GM19351 (cell line): ENCODE results near the gene SHISA4.
"Not testable (repeated sequence)": the region's sequence is repeated elsewhere in the genome, so short reads cannot be mapped to it uniquely, and the experiment has no call there.

Source experiments
- ATAC-seq: cut with Tn5 transposase; IDR thresholded peaks from one replicate; pipeline ENCODE4 v1.9.1; 2021; ENCODE audit warnings: mild to moderate bottlenecking, moderate library complexity; ENCODE audit not compliant: unreplicated experiment

The SHISA4 gene

GRCh38 chr1:201896951-201897391, 8.3 kb downstream of the SHISA4 start:
- ATAC-seq, result no peak

- ATAC-seq, result no peak
Measured at GRCh38 chr1:201898240-201898894, 9.7 kb downstream of the SHISA4 start.

GRCh38 chr1:201898992-201899391, 10.3 kb downstream of the SHISA4 start:
- no peak for ATAC-seq

GRCh38 chr1:201899683-201900429, 11.2 kb downstream of the SHISA4 start:
- no peak for ATAC-seq

GRCh38 chr1:201900476-201900875, 11.8 kb downstream of the SHISA4 start:
- ATAC-seq, result no peak

GRCh38 chr1:201901036-201901435, 12.3 kb downstream of the SHISA4 start:
- not testable (repeated sequence) for ATAC-seq

GRCh38 chr1:201902198-201902597, 13.5 kb downstream of the SHISA4 start:
- ATAC-seq, result no peak

- ATAC-seq, result no peak
Measured at GRCh38 chr1:201903135-201903534, 14.4 kb downstream of the SHISA4 start.

- ATAC-seq, result no peak
Measured at GRCh38 chr1:201904579-201904978, 15.9 kb downstream of the SHISA4 start.

- ATAC-seq, result no peak
Measured at GRCh38 chr1:201905234-201905890, 16.7 kb downstream of the SHISA4 start.

- no peak for ATAC-seq
Measured at GRCh38 chr1:201906336-201906735, 17.6 kb downstream of the SHISA4 start.

GRCh38 chr1:201907621-201908020, 18.9 kb downstream of the SHISA4 start:
- ATAC-seq, result no peak

- no peak for ATAC-seq
Measured at GRCh38 chr1:201911826-201912571, 23.3 kb downstream of the SHISA4 start.

- no peak for ATAC-seq
Measured at GRCh38 chr1:201912832-201913231, 24.1 kb downstream of the SHISA4 start.

GRCh38 chr1:201914456-201915235, 25.9 kb downstream of the SHISA4 start:
- no peak for ATAC-seq

GRCh38 chr1:201916649-201917249, 28.1 kb downstream of the SHISA4 start:
- no peak for ATAC-seq

- ATAC-seq, result no peak
Measured at GRCh38 chr1:201917362-201918033, 28.8 kb downstream of the SHISA4 start.

- ATAC-seq, result no peak
Measured at GRCh38 chr1:201918343-201918742, 29.6 kb downstream of the SHISA4 start.

- ATAC-seq, result no peak
Measured at GRCh38 chr1:201921952-201922558, 33.4 kb downstream of the SHISA4 start.
